Eye (tissue), 1 donor: Measurements from ENCODE around the gene NTHL1.
A peak's percentile ranks its signal among the peaks of the same experiment; 100 is the strongest.

Source experiments
- DNase-seq: peaks from one replicate; pipeline ENCODE4 v3.0.0-alpha.2; 2015

Gene NTHL1

DNA sequence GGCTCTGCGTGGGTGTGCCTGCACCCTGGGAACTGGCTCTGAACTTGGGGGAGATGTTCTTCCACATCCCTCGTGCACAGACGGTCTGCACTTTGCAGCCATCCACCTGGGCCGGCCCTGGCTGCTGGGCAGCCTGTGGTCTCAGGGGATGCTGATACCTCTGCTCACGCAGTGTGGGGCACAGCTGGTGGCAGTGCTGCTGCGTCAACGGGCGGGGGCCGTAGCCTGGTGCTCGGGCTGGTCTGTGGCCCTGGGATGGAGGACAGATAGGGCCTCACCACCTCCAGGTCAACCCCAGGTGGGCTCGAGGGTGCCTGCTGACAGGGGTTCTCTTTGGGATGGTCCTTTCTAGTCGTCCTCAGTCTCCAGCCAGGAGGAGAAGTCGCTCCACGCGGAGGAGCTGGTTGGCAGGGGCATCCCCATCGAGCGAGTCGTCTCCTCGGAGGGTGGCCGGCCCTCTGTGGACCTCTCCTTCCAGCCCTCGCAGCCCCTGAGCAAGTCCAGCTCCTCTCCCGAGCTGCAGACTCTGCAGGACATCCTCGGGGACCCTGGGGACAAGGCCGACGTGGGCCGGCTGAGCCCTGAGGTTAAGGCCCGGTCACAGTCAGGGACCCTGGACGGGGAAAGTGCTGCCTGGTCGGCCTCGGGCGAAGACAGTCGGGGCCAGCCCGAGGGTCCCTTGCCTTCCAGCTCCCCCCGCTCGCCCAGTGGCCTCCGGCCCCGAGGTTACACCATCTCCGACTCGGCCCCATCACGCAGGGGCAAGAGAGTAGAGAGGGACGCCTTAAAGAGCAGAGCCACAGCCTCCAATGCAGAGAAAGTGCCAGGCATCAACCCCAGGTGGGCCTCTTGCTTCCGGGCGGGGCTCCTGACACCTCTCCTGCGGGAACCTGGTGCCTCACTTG, 36.5 kb upstream of the NTHL1 start:
- DNase-seq = no peak

DNA sequence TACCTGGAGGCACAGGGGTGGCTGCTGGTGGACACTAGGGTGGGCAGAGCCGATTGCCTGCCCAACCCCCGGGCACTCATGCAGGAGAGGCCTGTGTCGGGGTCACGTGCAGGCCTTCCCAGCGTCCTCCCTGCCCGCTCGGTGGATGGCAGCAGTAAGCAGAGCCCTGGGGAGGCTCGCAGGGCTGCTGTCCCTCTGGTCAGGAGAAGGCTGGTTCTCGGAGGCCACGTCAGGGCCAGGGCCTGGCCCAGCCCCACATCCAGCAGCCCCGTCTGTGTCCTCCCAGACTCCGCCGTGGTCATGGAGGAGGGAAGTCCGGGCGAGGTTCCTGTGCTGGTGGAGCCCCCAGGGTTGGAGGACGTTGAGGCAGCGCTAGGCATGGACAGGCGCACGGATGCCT, 35.8 kb upstream of the NTHL1 start:
- no peak for DNase-seq

DNA sequence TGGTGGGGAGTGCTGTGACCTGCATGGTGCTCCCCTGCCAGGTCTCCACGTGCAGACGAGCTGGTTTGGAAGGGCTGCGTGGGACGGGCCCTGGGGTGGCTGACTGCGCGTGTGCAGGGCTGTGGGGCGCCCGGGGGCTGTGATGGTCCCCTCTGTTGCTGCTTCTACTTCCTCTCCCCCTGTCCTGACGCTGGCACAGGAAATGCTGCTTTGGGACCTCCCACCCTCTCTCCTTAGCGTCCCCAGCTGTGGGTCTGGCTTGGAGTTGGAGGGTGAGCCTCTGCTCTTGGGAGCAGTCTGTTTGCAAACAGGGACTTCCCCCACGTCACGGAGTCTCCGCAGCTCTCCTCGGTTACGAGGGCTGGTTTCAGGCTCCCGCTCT, 35.3 kb upstream of the NTHL1 start:
- DNase-seq = no peak

DNA sequence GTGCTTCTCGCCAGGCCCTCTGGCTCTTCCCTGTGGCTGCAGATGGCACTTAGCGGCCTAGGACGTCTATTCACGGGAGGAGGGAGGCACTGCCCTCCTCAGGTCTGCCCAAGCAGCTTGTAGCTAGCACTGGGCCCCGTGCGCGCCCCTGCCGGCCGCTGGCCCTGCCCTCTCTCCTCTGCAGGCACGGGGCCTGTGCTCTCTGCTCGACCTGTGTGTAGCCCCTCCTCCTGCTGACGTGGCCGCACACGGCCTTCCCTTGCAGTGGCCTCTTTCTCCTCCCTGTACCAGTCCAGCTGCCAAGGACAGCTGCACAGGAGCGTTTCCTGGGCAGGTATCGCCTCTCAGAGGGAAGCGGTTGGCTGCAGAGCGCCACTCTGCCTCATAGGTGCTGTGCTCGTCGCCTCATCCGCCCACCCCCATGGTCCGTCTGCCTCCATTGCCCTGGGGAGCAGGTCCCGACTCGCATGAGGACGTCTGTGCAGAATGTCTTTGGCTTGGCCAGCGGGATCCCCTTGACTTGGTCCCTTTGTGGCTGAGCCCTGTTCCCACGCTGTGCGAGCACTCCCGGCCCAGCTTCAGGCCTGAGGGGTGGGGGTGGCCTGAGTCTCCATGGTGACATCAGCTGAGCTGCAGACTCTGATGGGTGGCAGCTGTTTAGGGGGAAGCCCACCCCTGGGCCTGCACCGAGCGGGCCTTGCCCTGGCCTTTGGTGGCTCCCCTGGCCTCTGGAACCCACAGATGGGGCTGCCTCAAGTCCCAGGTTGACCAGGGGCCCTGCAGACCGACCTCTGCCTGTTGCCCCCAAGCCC, 34.7 kb upstream of the NTHL1 start:
- peak; percentile 59 for DNase-seq

DNA sequence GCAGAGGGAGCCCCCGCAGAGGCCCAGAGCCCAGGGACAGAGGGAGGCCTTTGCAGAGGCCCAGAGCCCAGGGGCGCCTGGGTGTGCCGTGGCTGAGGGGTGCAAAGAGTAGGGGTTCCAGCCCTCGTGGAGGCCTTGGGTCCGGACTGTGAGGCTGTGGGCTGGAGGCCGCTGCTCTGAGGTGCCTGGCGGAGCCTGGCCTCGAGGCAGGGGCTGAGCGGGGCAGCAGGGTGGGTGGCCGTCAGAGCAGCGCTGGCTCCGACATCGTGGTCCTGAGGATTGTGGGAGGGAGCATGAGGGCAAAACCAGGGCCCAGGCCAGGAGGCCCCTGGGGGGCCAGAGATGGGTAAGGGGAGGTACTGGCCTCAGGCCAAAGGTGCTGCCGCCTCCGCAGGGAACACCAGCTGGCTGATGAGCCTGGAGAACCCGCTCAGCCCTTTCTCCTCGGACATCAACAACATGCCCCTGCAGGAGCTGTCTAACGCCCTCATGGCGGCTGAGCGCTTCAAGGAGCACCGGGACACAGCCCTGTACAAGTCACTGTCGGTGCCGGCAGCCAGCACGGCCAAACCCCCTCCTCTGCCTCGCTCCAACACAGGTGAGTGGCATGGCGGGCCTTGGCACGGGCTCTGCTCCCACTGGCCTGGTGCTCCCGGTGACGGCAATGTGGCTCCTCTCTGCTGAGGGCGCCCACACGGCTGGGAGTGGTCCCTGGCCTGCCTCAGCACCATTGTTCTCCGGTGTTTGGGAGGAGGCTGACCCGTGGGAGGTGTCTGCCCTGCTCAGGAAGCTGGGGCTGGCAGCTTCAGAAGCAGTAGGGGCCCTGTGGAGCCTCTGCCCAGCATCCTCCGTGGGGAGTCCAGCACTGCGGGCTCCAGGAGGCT, 33.8 kb upstream of the NTHL1 start:
- no peak for DNase-seq

DNA sequence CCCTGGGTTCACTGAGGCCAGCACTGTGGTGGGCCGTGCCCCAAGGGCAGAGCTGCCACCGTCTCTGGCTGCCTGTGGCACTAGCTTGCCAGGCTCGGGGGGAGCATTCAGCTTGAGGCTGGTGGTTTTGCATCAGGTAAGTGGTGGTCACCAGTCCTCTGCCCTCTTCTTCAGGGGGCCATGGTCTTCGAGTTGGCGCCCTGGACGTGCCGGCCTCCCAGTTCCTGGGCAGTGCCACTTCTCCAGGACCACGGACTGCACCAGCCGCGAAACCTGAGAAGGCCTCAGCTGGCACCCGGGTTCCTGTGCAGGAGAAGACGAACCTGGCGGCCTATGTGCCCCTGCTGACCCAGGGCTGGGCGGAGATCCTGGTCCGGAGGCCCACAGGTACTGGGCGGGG, 32.4 kb upstream of the NTHL1 start:
- DNase-seq = no peak

DNA sequence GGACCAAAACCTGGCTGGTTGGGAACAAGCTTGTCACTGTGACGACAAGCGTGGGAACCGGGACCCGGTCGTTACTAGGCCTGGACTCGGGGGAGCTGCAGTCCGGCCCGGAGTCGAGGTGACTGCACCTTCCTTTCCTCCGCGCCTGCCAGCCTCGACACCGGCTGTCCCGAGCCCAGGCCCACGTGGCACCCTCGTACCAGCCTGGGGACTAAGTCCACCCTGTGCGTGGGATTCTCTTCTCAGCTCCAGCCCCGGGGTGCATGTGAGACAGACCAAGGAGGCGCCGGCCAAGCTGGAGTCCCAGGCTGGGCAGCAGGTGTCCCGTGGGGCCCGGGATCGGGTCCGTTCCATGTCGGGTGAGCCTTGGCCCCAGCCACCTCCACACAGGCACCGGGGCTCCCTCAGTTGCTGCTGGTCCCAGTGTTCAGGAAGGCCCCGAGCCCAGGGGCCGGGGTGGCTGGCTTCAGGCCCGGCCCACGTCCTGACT, 31.7 kb upstream of the NTHL1 start:
- DNase-seq = no peak

DNA sequence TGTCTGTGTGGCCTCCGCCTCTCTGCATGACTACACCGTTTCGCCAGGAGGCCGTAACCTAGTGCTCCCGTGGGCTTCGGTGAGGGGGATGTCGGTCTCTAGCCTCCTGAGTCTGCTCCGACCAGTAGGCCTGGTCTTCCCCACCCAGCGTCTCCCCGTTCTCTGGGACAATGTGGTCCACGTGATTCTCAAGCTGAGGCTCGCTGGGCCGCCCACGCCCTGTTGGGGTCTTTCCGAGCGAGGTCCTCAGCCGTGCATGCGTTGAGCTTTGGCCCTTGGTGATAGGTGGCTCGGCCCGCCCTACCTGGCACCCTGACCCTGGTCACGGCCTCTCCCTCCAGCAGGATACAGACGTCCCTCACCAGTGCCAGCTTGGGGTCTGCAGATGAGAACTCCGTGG, 31.1 kb upstream of the NTHL1 start:
- no peak for DNase-seq

DNA sequence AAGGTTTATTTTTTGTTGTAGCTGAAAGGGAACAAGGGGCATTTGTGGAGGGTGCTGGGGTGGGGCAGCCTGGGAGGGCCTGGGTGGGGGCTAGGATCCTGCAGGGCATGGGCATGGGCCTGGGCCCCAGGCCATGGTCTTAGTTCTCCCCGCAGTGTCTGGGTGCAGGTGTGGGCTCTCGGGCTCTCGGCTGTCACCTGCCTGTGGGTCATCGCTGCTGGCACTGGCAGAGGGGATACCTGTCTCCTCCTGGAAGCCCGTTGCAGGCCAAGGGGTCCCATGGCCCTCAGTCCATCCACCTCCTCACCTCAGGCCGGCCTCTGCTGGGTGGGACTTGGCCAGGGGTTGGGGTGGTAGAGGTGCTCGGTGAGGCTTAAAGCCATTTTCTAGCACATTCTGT, 30.5 kb upstream of the NTHL1 start:
- DNase-seq = no peak

DNA sequence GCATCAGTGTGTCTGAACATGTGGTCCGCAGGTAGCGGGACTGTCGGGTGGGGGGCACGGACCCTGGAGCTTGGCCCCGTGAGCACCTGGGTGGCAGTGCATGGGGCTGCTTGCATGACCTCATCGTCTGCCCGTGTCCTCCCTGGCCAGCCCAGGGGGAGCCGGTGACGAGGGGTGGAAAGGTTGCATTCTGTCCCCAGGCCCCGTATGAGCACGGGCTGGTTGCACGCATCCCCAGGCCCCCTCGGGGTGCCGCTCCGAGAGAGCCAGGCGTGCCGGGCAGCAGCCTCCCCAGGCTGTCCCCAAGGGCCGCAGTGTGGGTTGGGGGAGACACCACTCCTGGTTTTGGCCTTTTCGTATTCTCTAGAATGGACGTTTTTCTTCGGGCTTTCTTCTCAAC, 30.1 kb upstream of the NTHL1 start:
- no peak for DNase-seq

DNA sequence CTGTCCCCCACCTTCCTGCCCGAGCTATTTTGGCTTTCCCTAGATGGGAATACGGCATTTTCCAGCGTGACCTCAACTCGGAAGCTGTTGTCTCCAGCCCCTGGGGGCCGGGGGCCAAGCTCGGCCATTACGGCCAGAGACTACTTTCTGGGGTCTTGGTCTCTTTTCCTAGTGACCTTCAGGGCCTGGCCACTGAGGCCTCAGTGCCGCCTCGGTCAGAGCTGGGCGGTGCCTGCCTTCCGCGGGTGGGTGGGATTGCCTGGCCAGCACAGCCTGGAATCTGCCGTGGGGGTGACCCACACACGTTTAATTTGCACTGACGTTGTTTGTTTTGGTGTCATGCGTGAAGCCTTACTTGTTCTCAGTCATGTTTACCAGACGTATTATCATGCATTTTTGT, 29.4 kb upstream of the NTHL1 start:
- no peak for DNase-seq

DNA sequence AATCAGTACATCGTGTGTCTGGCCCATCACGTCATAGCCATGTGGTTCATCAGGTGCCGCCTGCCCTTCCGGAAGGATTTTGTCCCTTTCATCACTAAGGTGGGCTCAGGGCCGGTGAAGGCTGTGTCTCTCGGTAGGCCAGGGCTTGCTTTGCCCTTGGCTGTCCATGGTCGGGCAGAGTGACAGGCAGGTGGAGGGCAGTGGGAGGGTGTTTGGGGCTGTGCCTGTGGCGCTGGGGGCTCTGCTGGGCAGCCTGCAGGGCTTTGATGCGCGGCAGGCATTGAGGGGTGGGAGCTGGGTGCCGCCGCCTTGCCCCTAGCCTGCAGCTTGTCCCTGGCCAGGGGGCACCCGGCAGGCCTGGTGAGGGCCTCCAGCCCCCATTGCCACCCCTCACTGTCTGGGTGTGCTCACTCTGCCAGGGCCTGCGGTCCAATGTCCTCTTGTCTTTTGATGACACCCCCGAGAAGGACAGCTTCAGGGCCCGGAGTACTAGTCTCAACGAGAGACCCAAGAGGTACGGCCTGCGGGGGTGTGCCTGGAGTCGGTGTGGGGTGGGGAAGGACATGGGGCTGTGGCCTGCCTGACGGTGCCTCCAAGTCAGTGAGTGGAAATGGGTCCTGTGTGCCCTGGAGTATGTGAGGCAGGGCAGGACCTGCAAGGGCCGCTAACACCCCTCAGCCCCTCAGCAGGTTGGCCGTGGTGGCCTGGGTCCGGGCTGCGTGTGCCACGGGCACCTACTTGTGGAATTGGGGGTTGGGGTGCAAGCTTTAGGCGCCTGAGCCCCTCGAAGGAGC, 28.6 kb upstream of the NTHL1 start:
- no peak for DNase-seq

DNA sequence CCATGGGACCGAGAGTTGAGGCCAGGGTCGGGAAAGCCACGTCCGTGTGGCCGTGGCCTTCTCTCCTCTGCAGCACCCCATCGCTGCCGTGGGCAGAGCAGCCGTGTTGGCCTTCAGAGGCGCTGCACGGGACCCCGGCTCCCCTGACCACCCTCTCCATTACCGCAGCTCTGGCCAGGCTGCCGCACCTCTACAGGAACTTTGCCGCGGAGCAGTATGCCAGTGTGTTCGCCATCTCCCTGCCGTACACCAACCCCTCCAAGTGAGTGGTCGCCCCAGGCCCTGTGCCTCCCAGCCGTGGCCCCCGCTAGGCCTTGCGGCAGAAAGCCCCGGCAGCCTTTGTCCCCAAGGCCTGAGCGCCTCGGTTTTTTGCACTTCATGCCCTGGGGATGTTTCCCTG, 28.0 kb upstream of the NTHL1 start:
- DNase-seq = no peak

DNA sequence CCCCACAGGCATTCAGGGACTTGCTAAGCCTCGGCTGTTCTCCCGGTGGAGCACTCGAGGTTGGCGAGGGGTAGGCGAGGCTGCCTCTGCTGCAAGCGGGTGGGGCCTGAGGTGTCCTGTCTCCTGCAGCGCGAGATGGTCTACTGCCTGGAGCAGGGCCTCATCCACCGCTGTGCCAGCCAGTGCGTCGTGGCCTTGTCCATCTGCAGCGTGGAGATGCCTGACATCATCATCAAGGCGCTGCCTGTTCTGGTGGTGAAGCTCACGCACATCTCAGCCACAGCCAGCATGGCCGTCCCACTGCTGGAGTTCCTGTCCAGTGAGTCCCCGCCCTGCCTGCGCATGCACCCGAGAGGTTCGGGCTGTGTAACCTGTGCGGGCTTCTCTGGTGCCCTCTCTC, 26.4 kb upstream of the NTHL1 start:
- no peak for DNase-seq

DNA sequence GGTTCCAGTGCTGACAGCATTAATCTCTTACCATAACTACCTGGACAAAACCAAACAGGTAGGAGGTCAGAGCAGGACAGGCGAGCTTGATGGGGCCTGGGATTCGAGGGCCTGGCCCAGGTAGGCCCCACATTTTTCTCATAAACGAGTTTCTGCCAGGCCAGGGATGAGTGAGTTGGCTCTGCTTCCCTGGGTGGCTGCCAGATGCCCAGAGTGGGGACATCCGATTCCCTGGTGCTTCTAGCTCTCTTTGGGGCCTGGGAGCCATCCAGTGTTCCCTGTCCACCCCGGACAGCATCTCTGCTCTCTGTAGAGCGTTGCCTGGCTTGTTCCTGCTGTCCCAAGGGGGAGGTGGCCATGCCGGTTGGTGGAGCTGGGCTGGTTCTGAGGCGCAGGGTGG, 25.3 kb upstream of the NTHL1 start:
- no peak for DNase-seq

DNA sequence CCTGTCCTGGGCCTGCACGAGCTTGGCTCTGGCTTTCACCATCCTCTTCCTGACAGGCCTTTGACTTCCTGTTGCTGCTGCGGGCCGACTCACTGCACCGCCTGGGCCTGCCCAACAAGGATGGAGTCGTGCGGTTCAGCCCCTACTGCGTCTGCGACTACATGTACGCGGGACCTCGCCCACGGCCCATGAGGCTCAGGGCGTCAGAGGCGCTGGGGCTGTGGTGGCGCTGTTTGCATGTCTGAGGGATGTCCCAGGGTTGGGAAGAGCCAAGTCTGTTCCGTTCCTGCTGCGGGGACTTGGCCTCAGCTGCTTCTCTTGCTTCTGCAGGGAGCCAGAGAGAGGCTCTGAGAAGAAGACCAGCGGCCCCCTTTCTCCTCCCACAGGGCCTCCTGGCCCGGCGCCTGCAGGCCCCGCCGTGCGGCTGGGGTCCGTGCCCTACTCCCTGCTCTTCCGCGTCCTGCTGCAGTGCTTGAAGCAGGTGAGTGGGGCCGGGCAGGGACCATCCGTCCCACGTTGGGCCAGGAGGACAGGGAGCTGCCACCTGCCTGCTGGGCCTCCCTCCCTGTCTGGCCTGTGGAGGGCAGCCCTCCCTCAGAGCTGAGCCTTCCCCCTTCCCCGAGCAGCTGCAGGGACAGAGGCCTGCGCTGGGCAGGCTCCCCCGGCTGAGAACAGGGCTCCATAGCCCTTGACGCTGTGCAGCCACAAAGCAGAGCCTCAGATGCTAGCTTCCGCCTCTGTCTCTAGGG, 24.0 kb upstream of the NTHL1 start:
- DNase-seq = no peak

DNA sequence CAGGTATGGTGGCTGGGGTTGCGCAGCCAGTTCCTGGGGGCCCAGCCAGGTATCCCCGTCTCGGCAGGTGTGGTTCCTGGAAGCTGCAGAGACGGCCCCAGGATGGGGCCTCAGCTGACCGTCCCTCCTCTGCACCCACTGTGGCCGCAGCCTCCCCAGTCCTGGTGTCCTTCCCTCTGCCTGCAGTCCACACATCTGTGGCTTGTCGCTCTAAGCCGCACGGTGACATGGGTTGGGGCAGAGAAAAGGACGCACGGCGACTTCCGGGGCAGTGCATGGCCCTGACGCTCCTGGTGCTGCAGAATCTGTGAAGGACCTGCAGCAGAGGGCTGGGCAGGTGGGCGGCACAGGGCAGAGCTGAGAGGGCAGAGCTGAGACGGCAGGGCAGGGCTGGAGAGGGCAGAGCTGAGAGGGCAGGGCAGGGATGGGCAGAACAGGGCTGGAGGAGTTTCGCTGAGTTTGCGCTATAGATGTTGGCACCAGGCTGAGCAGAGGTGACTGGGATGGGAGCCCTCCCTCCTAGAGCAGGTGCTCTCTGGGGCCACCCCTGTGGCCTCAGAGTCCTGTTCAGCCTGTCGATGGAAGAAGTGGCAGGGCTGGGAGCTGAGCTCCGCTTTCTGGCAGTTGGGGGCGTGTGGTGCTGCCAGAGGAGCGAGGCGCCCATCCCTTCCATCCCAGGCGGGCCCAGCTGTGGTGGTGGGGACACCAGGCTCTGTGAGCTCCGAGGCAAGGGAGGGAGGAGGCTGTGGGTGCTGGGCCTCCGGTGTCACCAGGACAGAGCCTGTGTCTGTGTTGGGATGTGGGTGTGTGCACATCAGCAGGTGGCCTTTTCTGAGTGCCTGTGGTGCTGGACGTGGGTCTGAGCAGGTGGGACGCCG, 23.2 kb upstream of the NTHL1 start:
- DNase-seq = no peak

DNA sequence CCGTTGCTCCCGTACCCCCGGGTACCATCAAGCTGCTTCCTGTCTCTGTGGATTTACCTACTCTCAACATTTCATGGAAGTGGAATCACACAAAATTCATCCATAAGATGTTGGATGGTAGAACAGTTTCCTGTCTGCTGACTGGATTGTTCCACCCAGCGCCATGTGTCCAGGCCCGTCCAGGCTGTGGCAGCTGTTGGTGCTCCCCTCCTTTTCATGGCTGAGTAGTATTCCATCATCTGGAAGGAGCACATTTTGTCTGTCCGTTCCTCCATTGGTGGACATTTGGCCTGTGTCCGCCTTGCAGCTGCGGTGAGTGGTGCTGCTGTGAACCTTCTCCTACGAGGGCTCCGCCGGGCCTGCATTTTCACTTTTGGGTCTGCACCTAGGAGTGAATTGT, 18.5 kb upstream of the NTHL1 start:
- no peak for DNase-seq

DNA sequence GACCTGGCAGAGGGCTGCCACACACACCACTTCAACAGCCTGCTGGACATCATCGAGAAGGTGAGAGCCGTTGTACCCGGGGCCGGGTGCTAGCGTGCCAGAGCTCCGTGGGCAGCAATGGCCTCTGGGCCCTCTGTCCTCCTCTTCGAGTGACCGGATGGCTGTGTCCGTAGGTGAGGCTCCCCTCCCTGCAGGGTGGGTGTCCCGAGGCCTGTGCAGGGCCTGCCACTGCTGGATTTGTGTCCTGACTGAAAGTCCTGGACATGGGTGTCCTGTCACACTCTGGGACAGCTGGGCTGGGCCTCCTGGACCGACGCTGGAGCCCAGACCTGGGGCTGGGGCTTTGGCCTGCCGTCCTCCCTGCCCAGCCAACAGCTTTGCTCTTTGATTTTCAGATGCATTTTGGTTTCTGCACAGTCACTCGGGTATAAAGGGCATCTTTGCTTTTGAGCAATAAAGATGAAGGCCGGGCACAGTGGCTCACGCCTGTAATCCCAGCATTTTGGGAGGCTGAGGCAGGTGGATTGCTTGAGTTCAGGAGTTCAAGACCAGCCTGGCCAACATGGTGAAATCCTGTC, 16.8 kb upstream of the NTHL1 start:
- no peak for DNase-seq

DNA sequence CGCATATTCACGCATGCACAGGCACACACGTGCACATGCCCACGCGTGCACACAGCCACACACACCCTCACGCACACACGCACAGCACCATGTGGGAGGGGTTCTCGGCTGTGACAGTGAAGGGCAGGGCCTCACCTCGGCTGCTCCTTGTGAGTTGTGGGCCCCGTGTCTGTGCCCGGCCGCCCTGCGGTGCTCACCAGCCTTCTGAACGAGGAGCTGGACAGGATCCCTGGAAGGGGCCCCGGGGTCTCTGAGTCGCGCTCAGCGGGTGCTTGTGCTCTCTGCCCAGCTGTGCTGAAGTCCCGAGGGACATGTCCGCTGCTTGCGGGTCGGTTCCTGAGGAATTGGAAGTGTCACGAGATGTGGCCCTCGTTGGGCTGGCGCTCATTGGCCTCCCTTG, 16.2 kb upstream of the NTHL1 start:
- DNase-seq = no peak
